Gastroesophageal sphincter (tissue), 4 donors: ENCODE results near the gene RAMP1. TPM values are rescaled to one million over a fixed set of nuclear protein-coding genes. Genes with fewer than 3 reads are reported as not detected.

Experiments
- ATAC-seq: fragments of 150-250 bp; one replicate; pipeline ENCODE4 v1.9.1; 2016; ENCODE audit warnings: mild to moderate bottlenecking, moderate library complexity
- H3K27ac ChIP-seq, 4 donors: fragments of 200-600 bp; sonication (generic) in 3 of 4; 1 replicate in 3 of 4; 2 replicates in 1 of 4; pipeline ENCODE4 v1.5.1; 2016 to 2019
- H3K27me3 ChIP-seq: fragments of 200-600 bp; sonication (generic); one replicate; pipeline ENCODE4 v1.5.1; 2019
- H3K36me3 ChIP-seq, 2 donors: fragments of 200-600 bp; sonication (generic); one replicate each; pipeline ENCODE4 v1.5.1; 2019; ENCODE audit warnings: control low read depth in 1 of 2
- H3K4me1 ChIP-seq, 3 donors: fragments of 200-600 bp; sonication (generic); 1 replicate in 2 of 3; 2 replicates in 1 of 3; pipeline ENCODE4 v1.5.1; 2016 to 2019; ENCODE audit warnings: control low read depth in 2 of 3
- H3K4me3 ChIP-seq, 2 donors: fragments of 200-600 bp; sonication (generic); one replicate each; pipeline ENCODE4 v1.5.1; 2019; ENCODE audit warnings: mild to moderate bottlenecking in 1 of 2, moderate library complexity in 1 of 2
- H3K9me3 ChIP-seq, 3 donors: fragments of 200-600 bp; sonication (generic); one replicate each; pipeline ENCODE4 v1.5.1; 2017 to 2019; ENCODE audit warnings: control low read depth in 2 of 3
- CTCF ChIP-seq, 4 experiments: fragments of 200-600 bp in 2 of 4; fragments of 450-650 bp in 2 of 4; sonication (generic) in 1 of 4; IDR thresholded peaks; one replicate each; pipeline ENCODE4 v1.5.1; 2017 to 2019; ENCODE audit warnings: antibody characterized with exemption in 4 of 4, mild to moderate bottlenecking in 2 of 4, moderate library complexity in 2 of 4
- EP300 ChIP-seq: sonication (generic); formaldehyde crosslinking; IDR thresholded peaks from one replicate; pipeline ENCODE4 v1.6.1; 2017; ENCODE audit warnings: antibody characterized with exemption, mild to moderate bottlenecking
- POLR2A ChIP-seq, 2 donors: fragments of 450-650 bp; IDR thresholded peaks; one replicate each; pipeline ENCODE4 v1.6.1; 2017; ENCODE audit warnings: antibody characterized with exemption in 2 of 2, mild to moderate bottlenecking in 2 of 2, moderate library complexity in 1 of 2
- POLR2AphosphoS5 ChIP-seq: sonication (generic); formaldehyde crosslinking; IDR thresholded peaks from one replicate; pipeline ENCODE4 v1.6.1; 2017; ENCODE audit warnings: antibody characterized with exemption
- WGBS, 2 donors: methylation state at CpG; one replicate each; pipeline ENCODE4 v1.1.5; 2018; ENCODE audit warnings: low coverage in 1 of 2; 5-methylcytosine and 5-hydroxymethylcytosine counted together
- total RNA-seq, 4 donors: library from RNA; depleted of rRNA; stranded (reverse); fragments of >200 nt; gene quantifications; one replicate each; pipeline ENCODE4 v1.1.0, GENCODE V29; 2016

The RAMP1 gene
- total RNA-seq, 4 donors from 2014 or later: 213 to 355 (median 286) TPM

GRCh38 chr2:237889016-237889415 is 29.6 kb downstream of the RAMP1 start:
- WGBS, 2 donors: 84 to 89% methylated on average over 8 of the region's 8 CpGs
- peaks cover 11 to 86% (median 30%) of the 10 kb centered on the region in 3 donors for H3K4me1 ChIP-seq
- no peaks in the 10 kb centered on the region for H3K9me3 ChIP-seq
- TF ChIP-seq EP300: no peak
- TF ChIP-seq POLR2AphosphoS5: no peak
- TF ChIP-seq POLR2A (IDR thresholded peaks at IDR 0.05): no peak
- no peak for TF ChIP-seq CTCF (IDR thresholded peaks at IDR 0.05)
- no peaks in the 10 kb centered on the region for H3K36me3 ChIP-seq
- peak overlapping the region; percentile 74 to 98 (median 96) for H3K27ac ChIP-seq
- ATAC-seq: no peak
- no peaks in the 10 kb centered on the region for H3K27me3 ChIP-seq
- H3K4me3 ChIP-seq: no peak overlapping the region

- no peak for ATAC-seq
- H3K4me1 ChIP-seq: peaks cover 11 to 86% (median 30%) of the 10 kb centered on the region in 3 donors
- 90 to 97% methylated on average over 5 of the region's 10 CpGs for WGBS, 2 donors
Measured at GRCh38 chr2:237889811-237890210, 30.4 kb downstream of the RAMP1 start.

GRCh38 chr2:237892478-237892877 is 33.1 kb downstream of the RAMP1 start:
- Histone ChIP-seq H3K36me3 (no peaks in the 10 kb centered on the region), H3K27me3 (no peaks in the 10 kb centered on the region), H3K4me1 (peaks cover 5 to 86% (median 19%) of the 10 kb centered on the region in 3 donors), H3K4me3 (no peak overlapping the region), H3K27ac (peak overlapping the region; percentile 24 to 98 (median 69)), H3K9me3 (no peaks in the 10 kb centered on the region)
- TF ChIP-seq POLR2A (IDR thresholded peaks at IDR 0.05): no peak
- no peak for TF ChIP-seq POLR2AphosphoS5
- TF ChIP-seq CTCF (IDR thresholded peaks at IDR 0.05): no peak
- no peak for TF ChIP-seq EP300
- WGBS, 2 donors: 66 to 90% methylated on average over 2 of the region's 2 CpGs
- ATAC-seq: no peak

More at GRCh38 chr2:237889811-237890210, 30.4 kb downstream of the RAMP1 start:
- no peaks in the 10 kb centered on the region for H3K9me3 ChIP-seq
- H3K4me3 ChIP-seq: no peak overlapping the region
- no peaks in the 10 kb centered on the region for H3K27me3 ChIP-seq
- no peaks in the 10 kb centered on the region for H3K36me3 ChIP-seq
- TF ChIP-seq POLR2AphosphoS5 (no peak), POLR2A (IDR thresholded peaks at IDR 0.05) (no peak), CTCF (IDR thresholded peaks at IDR 0.05) (no peak), EP300 (no peak)
- peak overlapping the region; percentile 74 to 98 (median 96) for H3K27ac ChIP-seq

GRCh38 chr2:237892984-237893595 is 33.7 kb downstream of the RAMP1 start:
- no peak for TF ChIP-seq POLR2AphosphoS5
- TF ChIP-seq EP300: no peak
- TF ChIP-seq CTCF (IDR thresholded peaks at IDR 0.05): no peak
- no peak for TF ChIP-seq POLR2A (IDR thresholded peaks at IDR 0.05)
- H3K27ac ChIP-seq: peak overlapping the region; percentile 10 to 98 (median 96)
- no peaks in the 10 kb centered on the region for H3K36me3 ChIP-seq
- WGBS, 2 donors: 20 to 38% methylated on average over 1 to 9 of the region's 9 CpGs
- ATAC-seq: no peak
- no peaks in the 10 kb centered on the region for H3K27me3 ChIP-seq
- H3K4me3 ChIP-seq: no peak overlapping the region
- H3K4me1 ChIP-seq: peaks cover under 1 to 86% (median 15%) of the 10 kb centered on the region in 3 donors
- H3K9me3 ChIP-seq: no peaks in the 10 kb centered on the region

GRCh38 chr2:237894396-237894979 is 35.1 kb downstream of the RAMP1 start:
- H3K36me3 ChIP-seq: no peaks in the 10 kb centered on the region
- H3K27me3 ChIP-seq: no peaks in the 10 kb centered on the region
- no peak overlapping the region for H3K4me3 ChIP-seq
- WGBS, 2 donors: 67% methylated on average over 1 of the region's 15 CpGs; no CpG with 5 or more reads in 1 of the 2 donors
- H3K4me1 ChIP-seq: peaks cover 0 to 86% (median 16%) of the 10 kb centered on the region in 3 donors
- no peak for TF ChIP-seq POLR2AphosphoS5
- no peak for TF ChIP-seq EP300
- no peak for ATAC-seq
- no peaks in the 10 kb centered on the region for H3K9me3 ChIP-seq
- peak overlapping the region; percentile 87 to 98 (median 96) for H3K27ac ChIP-seq
